H9 (cell line): ENCODE data around the gene PEX5L. TPM values are rescaled to one million over a fixed set of nuclear protein-coding genes. Genes with fewer than 3 reads are reported as not detected.

Source experiments
- DNase-seq: peaks from one replicate; pipeline ENCODE4 v3.0.0-alpha.2; 2017
- H2AFZ ChIP-seq: one replicate; pipeline ENCODE4 v1.6.1; 2013; ENCODE audit warnings: mild to moderate bottlenecking, low read length, control low read depth, moderate library complexity
- H2AK5ac ChIP-seq: 2 replicates; pipeline ENCODE4 v1.6.1; 2013; ENCODE audit warnings: low read length, control low read depth, mixed read lengths; ENCODE audit not compliant: insufficient read length
- H2BK120ac ChIP-seq: one replicate; pipeline ENCODE4 v1.6.1; 2013; ENCODE audit warnings: low read depth, mild to moderate bottlenecking, low read length, control low read depth, inconsistent platforms; ENCODE audit not compliant: poor library complexity, severe bottlenecking
- H2BK12ac ChIP-seq: 2 replicates; pipeline ENCODE4 v1.6.1; 2013; ENCODE audit warnings: low read length, control low read depth, mixed read lengths, low read depth; ENCODE audit not compliant: insufficient read length
- H2BK15ac ChIP-seq: 2 replicates; pipeline ENCODE4 v1.6.1; 2013; ENCODE audit warnings: low read depth, low read length, control low read depth
- H2BK20ac ChIP-seq: one replicate; pipeline ENCODE4 v1.6.1; 2013; ENCODE audit warnings: low read depth, mild to moderate bottlenecking, low read length, control low read depth, inconsistent platforms; ENCODE audit not compliant: poor library complexity, severe bottlenecking
- H2BK5ac ChIP-seq: 2 replicates; pipeline ENCODE4 v1.6.1; 2013; ENCODE audit warnings: low read length, control low read depth, mixed read lengths; ENCODE audit not compliant: insufficient read length
- H3K14ac ChIP-seq: 2 replicates; pipeline ENCODE4 v1.6.1; 2013; ENCODE audit warnings: low read length, control low read depth; ENCODE audit not compliant: insufficient read depth
- H3K18ac ChIP-seq: 2 replicates; pipeline ENCODE4 v1.6.1; 2013; ENCODE audit warnings: low read depth, mild to moderate bottlenecking, mixed read lengths, low read length, control low read depth; ENCODE audit not compliant: insufficient read length
- H3K23ac ChIP-seq: 2 replicates; pipeline ENCODE4 v1.6.1; 2013; ENCODE audit warnings: low read length, control low read depth, mixed read lengths, low read depth; ENCODE audit not compliant: insufficient read length
- H3K23me2 ChIP-seq: 2 replicates; pipeline ENCODE4 v1.6.1; 2013; ENCODE audit warnings: low read depth, mild to moderate bottlenecking, mixed read lengths, low read length, control low read depth; ENCODE audit not compliant: insufficient read length, poor library complexity, severe bottlenecking
- H3K27ac ChIP-seq: 2 replicates; pipeline ENCODE4 v1.5.1; 2013; ENCODE audit warnings: low read length, control low read depth, mixed read lengths, low read depth; ENCODE audit not compliant: insufficient read length
- H3K27me3 ChIP-seq: 2 replicates; pipeline ENCODE4 v1.6.1; 2013; ENCODE audit warnings: low read length, control low read depth, inconsistent platforms; ENCODE audit not compliant: insufficient read depth
- H3K4ac ChIP-seq: 2 replicates; pipeline ENCODE4 v1.6.1; 2013; ENCODE audit warnings: low read depth, mild to moderate bottlenecking, control low read depth, inconsistent platforms, low read length, moderate library complexity
- H3K4me1 ChIP-seq: 2 replicates; pipeline ENCODE4 v1.6.1; 2013; ENCODE audit warnings: low read length, control low read depth, inconsistent platforms; ENCODE audit not compliant: insufficient read depth
- H3K4me2 ChIP-seq: 2 replicates; pipeline ENCODE4 v1.6.1; 2013; ENCODE audit warnings: low read length, control low read depth, mixed read lengths; ENCODE audit not compliant: insufficient read length, insufficient read depth
- H3K56ac ChIP-seq: 2 replicates; pipeline ENCODE4 v1.6.1; 2013; ENCODE audit warnings: low read depth, mild to moderate bottlenecking, mixed read lengths, low read length, control low read depth; ENCODE audit not compliant: insufficient read length
- H3K79me1 ChIP-seq: 2 replicates; pipeline ENCODE4 v1.6.1; 2013; ENCODE audit warnings: low read depth, mild to moderate bottlenecking, moderate library complexity, low read length, control low read depth, inconsistent platforms; ENCODE audit not compliant: insufficient read depth, poor library complexity, severe bottlenecking
- H3K79me2 ChIP-seq: 2 replicates; pipeline ENCODE4 v1.6.1; 2013; ENCODE audit warnings: low read length, control low read depth, inconsistent platforms; ENCODE audit not compliant: insufficient read depth
- H3K9ac ChIP-seq: 2 replicates; pipeline ENCODE4 v1.6.1; 2013; ENCODE audit warnings: low read length, control low read depth, mixed read lengths; ENCODE audit not compliant: insufficient read length; ENCODE audit errors: extremely low read depth
- H3K9me3 ChIP-seq: one replicate; pipeline ENCODE4 v1.6.1; 2013; ENCODE audit warnings: low read depth, low read length, inconsistent platforms; ENCODE audit not compliant: control insufficient read depth
- H3T11ph ChIP-seq: one replicate; pipeline ENCODE4 v1.6.1; 2013; ENCODE audit warnings: mild to moderate bottlenecking, low read length, control low read depth, inconsistent platforms
- H4K20me1 ChIP-seq: one replicate; pipeline ENCODE4 v1.6.1; 2013; ENCODE audit not compliant: control insufficient read depth, insufficient read length, insufficient read depth
- H4K5ac ChIP-seq: 2 replicates; pipeline ENCODE4 v1.6.1; 2013; ENCODE audit warnings: low read depth, mild to moderate bottlenecking, mixed read lengths, low read length, control low read depth; ENCODE audit not compliant: insufficient read length
- H4K8ac ChIP-seq: replicated peaks from 2 replicates; pipeline ENCODE4 v1.6.1; 2013; ENCODE audit warnings: low read length, control low read depth, mixed read lengths, low read depth; ENCODE audit not compliant: insufficient read length
- H4K91ac ChIP-seq: 2 replicates; pipeline ENCODE4 v1.6.1; 2013; ENCODE audit warnings: low read depth, mild to moderate bottlenecking, moderate library complexity, mixed read lengths, low read length, control low read depth; ENCODE audit not compliant: insufficient read length
- H3K27ac Mint-ChIP-seq, 3 experiments: 2 replicates in 2 of 3; 3 replicates in 1 of 3; pipeline ENCODE4 v1.8.0; 2020 to 2021; ENCODE audit warnings: mixed read lengths in 3 of 3, mild to moderate bottlenecking in 1 of 3, moderate library complexity in 1 of 3
- H3K27me3 Mint-ChIP-seq: 2 replicates; pipeline ENCODE4 v1.8.0; 2021; ENCODE audit warnings: low read depth, mild to moderate bottlenecking, moderate library complexity, mixed read lengths
- H3K36me3 Mint-ChIP-seq, 3 experiments: 2 replicates in 2 of 3; 3 replicates in 1 of 3; pipeline ENCODE4 v1.8.0; 2020 to 2021; ENCODE audit warnings: low read depth in 3 of 3, mixed read lengths in 3 of 3; ENCODE audit not compliant: insufficient read depth in 1 of 3
- H3K4me1 Mint-ChIP-seq, 2 experiments: 2 replicates each; pipeline ENCODE4 v1.8.0; 2020; ENCODE audit warnings: mixed read lengths in 2 of 2
- H3K4me3 Mint-ChIP-seq, 2 experiments: 2 replicates in 1 of 2; 3 replicates in 1 of 2; pipeline ENCODE4 v1.8.0; 2020 to 2021; ENCODE audit warnings: mild to moderate bottlenecking in 2 of 2, mixed read lengths in 2 of 2, moderate library complexity in 1 of 2
- H3K9me3 Mint-ChIP-seq, 2 experiments: 2 replicates in 1 of 2; 3 replicates in 1 of 2; pipeline ENCODE4 v1.8.0; 2020; ENCODE audit warnings: mild to moderate bottlenecking in 2 of 2, mixed read lengths in 2 of 2, moderate library complexity in 1 of 2
- WGBS: extraction: QIAGEN DNeasy Blood & Tissue Kit; methylation state at CpG from one replicate; pipeline ENCODE4 v1.1.7; 2013; ENCODE audit warnings: missing lambda C conversion rate, low lambda C conversion rate, mixed read lengths; ENCODE audit not compliant: insufficient read length; ENCODE audit errors: extremely low coverage; 5-methylcytosine and 5-hydroxymethylcytosine counted together
- total RNA-seq: library from RNA; stranded (reverse); gene quantifications from 2 replicates; pipeline ENCODE4 v1.2.1, GENCODE V29; 2021
- TF ChIP-seq, protein P1 (sequence below): fragments of 200-600 bp; sonication (generic); conservative IDR thresholded peaks from 3 replicates; pipeline ENCODE4 v1.8.0; 2021; ENCODE audit warnings: antibody characterized with exemption, mild to moderate bottlenecking

The PEX5L gene
- total RNA-seq, 1 experiment from 2014 or later = 0.85 TPM

DNA sequence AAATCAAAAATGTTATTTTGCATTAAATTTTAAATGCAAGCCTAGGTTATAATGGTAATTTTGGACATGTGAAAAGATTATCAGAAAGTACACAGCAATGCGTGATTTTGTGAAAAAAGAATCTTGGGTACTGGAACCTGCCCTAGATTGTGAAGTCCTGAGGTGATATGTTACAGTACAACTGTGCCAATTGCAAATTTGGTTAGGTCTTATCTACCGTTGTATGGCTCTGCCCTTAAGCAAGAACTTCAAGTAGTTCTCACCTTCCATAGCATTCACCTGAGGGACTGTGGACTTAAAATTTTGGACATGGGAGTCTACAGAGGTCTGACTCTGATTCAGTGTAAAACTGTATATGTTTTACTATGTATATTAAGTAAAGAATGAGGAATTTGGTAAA lies 140.2 kb downstream of the PEX5L start:
- no peak overlapping the region for H4K8ac ChIP-seq
- H3T11ph ChIP-seq = no peak overlapping the region
- no peaks in the 10 kb centered on the region for H3K4me1 ChIP-seq
- WGBS = no CpG with 5 or more reads among the region's 2 CpGs
- no peaks in the 10 kb centered on the region for H3K27me3 ChIP-seq
- no peaks in the 10 kb centered on the region for H3K79me2 ChIP-seq
- H2BK20ac ChIP-seq = no peak overlapping the region
- H3K14ac ChIP-seq = no peak overlapping the region
- no peak overlapping the region for H3K18ac ChIP-seq
- H3K79me1 ChIP-seq = no peaks in the 10 kb centered on the region
- no peak overlapping the region for H3K9ac ChIP-seq
- H3K4ac ChIP-seq = no peak overlapping the region
- Mint-ChIP-seq H3K27ac (no peak overlapping the region), H3K4me3 (no peak overlapping the region), H3K9me3 (no peaks in the 10 kb centered on the region), H3K4me1 (no peaks in the 10 kb centered on the region), H3K27me3 (no peaks in the 10 kb centered on the region), H3K36me3 (no peaks in the 10 kb centered on the region)
- H2AK5ac ChIP-seq = no peak overlapping the region
- no peak for DNase-seq
- H2BK15ac ChIP-seq = no peak overlapping the region
- H3K4me2 ChIP-seq = no peak overlapping the region
- no peak overlapping the region for H2BK12ac ChIP-seq
- H3K56ac ChIP-seq = no peak overlapping the region
- H3K27ac ChIP-seq = no peak overlapping the region
- no peak overlapping the region for H2AFZ ChIP-seq
- H4K5ac ChIP-seq = no peak overlapping the region
- H4K20me1 ChIP-seq = no peaks in the 10 kb centered on the region
- no peak overlapping the region for H4K91ac ChIP-seq
- H3K23ac ChIP-seq = no peak overlapping the region
- no peak overlapping the region for H2BK5ac ChIP-seq
- H3K23me2 ChIP-seq = no peaks in the 10 kb centered on the region
- TF ChIP-seq, protein P1, sequence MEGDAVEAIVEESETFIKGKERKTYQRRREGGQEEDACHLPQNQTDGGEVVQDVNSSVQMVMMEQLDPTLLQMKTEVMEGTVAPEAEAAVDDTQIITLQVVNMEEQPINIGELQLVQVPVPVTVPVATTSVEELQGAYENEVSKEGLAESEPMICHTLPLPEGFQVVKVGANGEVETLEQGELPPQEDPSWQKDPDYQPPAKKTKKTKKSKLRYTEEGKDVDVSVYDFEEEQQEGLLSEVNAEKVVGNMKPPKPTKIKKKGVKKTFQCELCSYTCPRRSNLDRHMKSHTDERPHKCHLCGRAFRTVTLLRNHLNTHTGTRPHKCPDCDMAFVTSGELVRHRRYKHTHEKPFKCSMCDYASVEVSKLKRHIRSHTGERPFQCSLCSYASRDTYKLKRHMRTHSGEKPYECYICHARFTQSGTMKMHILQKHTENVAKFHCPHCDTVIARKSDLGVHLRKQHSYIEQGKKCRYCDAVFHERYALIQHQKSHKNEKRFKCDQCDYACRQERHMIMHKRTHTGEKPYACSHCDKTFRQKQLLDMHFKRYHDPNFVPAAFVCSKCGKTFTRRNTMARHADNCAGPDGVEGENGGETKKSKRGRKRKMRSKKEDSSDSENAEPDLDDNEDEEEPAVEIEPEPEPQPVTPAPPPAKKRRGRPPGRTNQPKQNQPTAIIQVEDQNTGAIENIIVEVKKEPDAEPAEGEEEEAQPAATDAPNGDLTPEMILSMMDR = no peak
- H2BK120ac ChIP-seq = no peak overlapping the region
- no peaks in the 10 kb centered on the region for H3K9me3 ChIP-seq
